ENCODE measurements around the gene ZNF200.

- TF ChIP-seq CTCF (IDR thresholded peaks at IDR 0.05) (no peak), POLR2A (IDR thresholded peaks at IDR 0.05) (no peak)
Observed at GRCh38 chr16:3235856-3236669, 1.1 kb upstream of the ZNF200 start.

All from right lobe of liver (tissue), 4 donors.